ENCODE results near the gene CCNG2. TPM values are rescaled to one million over a fixed set of nuclear protein-coding genes. Genes with fewer than 3 reads are reported as not detected.

CCNG2 gene
- total and polyA plus RNA-seq, 2 of the 13 experiments (the other 11 are each of a cell fraction or from before 2014, with no cell fraction given) = 3.9 to 11.5 TPM

GRCh38 chr4:77157859-77158486 is 966 bp downstream of the CCNG2 start (continued):
- no peak for TF ChIP-seq ONECUT2 (CRISPR knock-in tag; IDR thresholded peaks at IDR 0.05)
- peak; percentile 60 for TF ChIP-seq PATZ1 (CRISPR knock-in tag; IDR thresholded peaks at IDR 0.05)
- TF ChIP-seq ZNF274 (CRISPR knock-in tag; IDR thresholded peaks at IDR 0.05) = peak; percentile 35; the same call in 1 of the 2 replicates
- TF ChIP-seq CHCHD3 (CRISPR knock-in tag; IDR thresholded peaks at IDR 0.05) = no peak
- TF ChIP-seq ZNF790 (CRISPR knock-in tag; IDR thresholded peaks at IDR 0.05; ENCODE audit: borderline replicate concordance) = no peak
- TF ChIP-seq ZNF670 (CRISPR knock-in tag; IDR thresholded peaks at IDR 0.05; ENCODE audit: borderline replicate concordance) = 0 out of 2 replicates have a peak, but pooled peaks have one; percentile 20
- TF ChIP-seq ZNF501 (CRISPR knock-in tag; IDR thresholded peaks at IDR 0.05) = no peak
- no peak for TF ChIP-seq ZNF576 (CRISPR knock-in tag; IDR thresholded peaks at IDR 0.05)
- TF ChIP-seq RBAK (CRISPR knock-in tag; IDR thresholded peaks at IDR 0.05) = no peak
- TF ChIP-seq FUBP1 (CRISPR knock-in tag; IDR thresholded peaks at IDR 0.05; ENCODE audit: borderline replicate concordance) = no peak
- TF ChIP-seq PLSCR1 (CRISPR knock-in tag; IDR thresholded peaks at IDR 0.05; ENCODE audit: borderline replicate concordance) = no peak
- TF ChIP-seq TFE3 (CRISPR knock-in tag; IDR thresholded peaks at IDR 0.05) = no peak
- TF ChIP-seq UBTF (CRISPR knock-in tag; IDR thresholded peaks at IDR 0.05) = peak; percentile 97
- peak; percentile 35; the same call in 1 of the 2 replicates for TF ChIP-seq MTA1 (CRISPR knock-in tag; IDR thresholded peaks at IDR 0.05; ENCODE audit: borderline replicate concordance)
- TF ChIP-seq NFE2L2 (IDR thresholded peaks at IDR 0.05; ENCODE audit: low read length) = no peak
- no peak for TF ChIP-seq DR1 (CRISPR knock-in tag; IDR thresholded peaks at IDR 0.05)
- peak; percentile 73; the same call in 1 of the 2 replicates for TF ChIP-seq ZBTB2 (CRISPR knock-in tag; IDR thresholded peaks at IDR 0.05; ENCODE audit: low read depth)
- TF ChIP-seq ELF1 (CRISPR knock-in tag; IDR thresholded peaks at IDR 0.05) = 0 out of 2 replicates have a peak, but pooled peaks have one; percentile 43
- peak; percentile 23; the same call in 1 of the 2 replicates for TF ChIP-seq HOXD1 (CRISPR knock-in tag; IDR thresholded peaks at IDR 0.05)

Measured in HepG2 (cell line).